Measurements from ENCODE around the gene NPEPPS.

Gene NPEPPS

GRCh38 chr17:47630614-47631013, 99.7 kb downstream of the NPEPPS start:
- DNase-seq (ENCODE audit: low spot score) = no peak

GRCh38 chr17:47632991-47633390, 102.1 kb downstream of the NPEPPS start:
- DNase-seq (ENCODE audit: low spot score) = no peak

GRCh38 chr17:47633996-47634395, 103.1 kb downstream of the NPEPPS start:
- DNase-seq (ENCODE audit: low spot score) = no peak

- DNase-seq (ENCODE audit: low spot score) = no peak
These were observed 104.0 kb downstream of the NPEPPS start for GRCh38 chr17:47634870-47635269.

GRCh38 chr17:47635734-47636133, 104.8 kb downstream of the NPEPPS start:
- DNase-seq (ENCODE audit: low spot score) = no peak

- no peak for DNase-seq (ENCODE audit: low spot score)
These were observed 105.5 kb downstream of the NPEPPS start for GRCh38 chr17:47636273-47637030.

- no peak for DNase-seq (ENCODE audit: low spot score)
These were observed 108.0 kb downstream of the NPEPPS start for GRCh38 chr17:47638903-47639302.

GRCh38 chr17:47640076-47640475, 109.2 kb downstream of the NPEPPS start:
- DNase-seq (ENCODE audit: low spot score) = no peak

GRCh38 chr17:47641202-47641601, 110.3 kb downstream of the NPEPPS start:
- DNase-seq (ENCODE audit: low spot score) = no peak

- DNase-seq (ENCODE audit: low spot score) = no peak
These were observed 112.2 kb downstream of the NPEPPS start for GRCh38 chr17:47643116-47643515.

- no peak for DNase-seq (ENCODE audit: low spot score)
These were observed 113.4 kb downstream of the NPEPPS start for GRCh38 chr17:47644324-47644723.

GRCh38 chr17:47649153-47649971, 118.5 kb downstream of the NPEPPS start, which contains the start of gene KPNB1:
Gene KPNB1, plus strand, starts transcription at chr17:47649919. Its CDS starts 326 bp downstream, at chr17:47650245.
- DNase-seq (ENCODE audit: low spot score) = peak; percentile 100

- no peak for DNase-seq (ENCODE audit: low spot score)
These were observed 119.1 kb downstream of the NPEPPS start for GRCh38 chr17:47649972-47650524.

GRCh38 chr17:47650525-47651522, 119.9 kb downstream of the NPEPPS start:
- peak; percentile 97 for DNase-seq (ENCODE audit: low spot score)

GRCh38 chr17:47651704-47652103, 120.8 kb downstream of the NPEPPS start:
- no peak for DNase-seq (ENCODE audit: low spot score)

GRCh38 chr17:47652570-47652969, 121.7 kb downstream of the NPEPPS start:
- DNase-seq (ENCODE audit: low spot score) = peak; percentile 15

GRCh38 chr17:47653442-47653841, 122.5 kb downstream of the NPEPPS start:
- DNase-seq (ENCODE audit: low spot score) = peak; percentile 13

GRCh38 chr17:47654991-47655390, 124.1 kb downstream of the NPEPPS start:
- DNase-seq (ENCODE audit: low spot score) = peak; percentile 9

GRCh38 chr17:47660064-47660492, 129.2 kb downstream of the NPEPPS start:
- DNase-seq (ENCODE audit: low spot score) = no peak

- peak; percentile 76 for DNase-seq (ENCODE audit: low spot score)
These were observed 133.2 kb downstream of the NPEPPS start for GRCh38 chr17:47663912-47664623.

- no peak for DNase-seq (ENCODE audit: low spot score)
These were observed 133.7 kb downstream of the NPEPPS start for GRCh38 chr17:47664624-47664941.

All from kidney tubule cell (primary cell).